Fibroblast of the conjunctiva (primary cell): Measurements from ENCODE around the gene RPGRIP1L.

ENCODE experiments used
- DNase-seq: peaks from one replicate; pipeline ENCODE4 v3.0.0-alpha.2; 2010; ENCODE audit warnings: low read depth

The RPGRIP1L gene

DNA sequence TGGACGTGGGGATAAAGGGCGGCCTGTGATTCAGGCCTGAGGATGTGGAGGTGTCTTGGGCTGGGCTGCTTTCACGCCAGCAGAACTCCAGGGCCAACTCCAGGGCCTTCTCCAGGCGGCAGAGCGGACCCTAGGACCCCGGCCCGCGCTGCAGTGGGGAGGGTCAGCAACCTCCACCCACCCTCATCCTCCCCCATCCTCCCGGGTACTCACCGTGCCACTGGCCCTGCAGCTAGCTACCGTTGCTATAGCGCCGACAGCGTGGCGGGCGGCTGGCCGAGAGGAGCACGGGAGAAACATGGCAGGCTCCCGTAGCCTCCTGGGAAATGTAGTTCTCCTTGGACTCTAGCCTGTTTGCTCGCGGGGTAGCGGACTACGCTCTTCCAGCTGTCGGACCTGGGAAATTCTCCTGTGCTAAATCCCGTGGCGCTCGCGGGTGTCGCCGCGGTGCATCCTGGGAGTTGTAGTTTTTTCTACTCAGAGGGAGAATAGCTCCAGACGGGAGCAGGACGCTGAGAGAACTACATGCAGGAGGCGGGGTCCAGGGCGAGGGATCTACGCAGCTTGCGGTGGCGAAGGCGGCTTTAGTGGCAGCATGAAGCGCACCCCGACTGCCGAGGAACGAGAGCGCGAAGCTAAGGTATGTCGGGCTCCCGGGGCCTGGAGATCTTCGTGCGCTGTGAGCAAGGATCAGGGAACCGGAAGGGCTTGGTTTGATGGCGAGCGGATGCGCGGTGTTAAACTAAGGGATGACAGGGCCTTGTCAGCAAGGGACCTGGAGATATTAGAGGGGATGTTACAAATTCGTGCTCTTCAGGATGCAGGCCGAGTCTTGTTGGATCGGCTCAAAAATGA, at the start of gene RPGRIP1L, which contains the start of gene FTO:
Gene RPGRIP1L (minus strand): TSS at position 270 of the 855 bp plus-strand sequence. CDS start 3,136 bp downstream, outside the sequence.
Gene FTO (plus strand): TSS at position 567 of the 855 bp plus-strand sequence.
- peak; percentile 99 for DNase-seq

- DNase-seq = no peak
Measured at GRCh38 chr16:53753431-53753830, 49.8 kb upstream of the RPGRIP1L start.

- no peak for DNase-seq
Measured at GRCh38 chr16:53752560-53752959, 48.9 kb upstream of the RPGRIP1L start.

GRCh38 chr16:53745753-53746266, 42.2 kb upstream of the RPGRIP1L start:
- DNase-seq = no peak

DNA sequence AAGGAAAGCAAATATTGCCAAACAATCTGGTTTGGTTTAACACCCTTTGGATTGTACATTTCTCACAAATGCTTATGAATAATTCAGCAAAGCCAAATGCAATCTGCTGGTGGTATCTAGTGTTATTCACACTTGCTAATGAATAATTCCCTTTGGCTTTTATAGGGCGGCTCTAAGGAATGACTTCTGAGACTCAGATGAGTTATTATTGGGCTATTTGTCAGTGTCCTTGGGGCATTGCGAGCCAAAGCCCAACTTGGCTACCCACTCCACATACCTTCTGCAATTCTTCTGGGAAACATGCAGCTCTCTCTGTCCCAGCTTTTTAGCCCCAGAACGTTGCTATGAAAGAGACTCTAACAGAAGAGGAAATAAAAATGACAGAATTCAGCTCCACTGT, 41.4 kb upstream of the RPGRIP1L start:
- DNase-seq = peak; percentile 30

DNA sequence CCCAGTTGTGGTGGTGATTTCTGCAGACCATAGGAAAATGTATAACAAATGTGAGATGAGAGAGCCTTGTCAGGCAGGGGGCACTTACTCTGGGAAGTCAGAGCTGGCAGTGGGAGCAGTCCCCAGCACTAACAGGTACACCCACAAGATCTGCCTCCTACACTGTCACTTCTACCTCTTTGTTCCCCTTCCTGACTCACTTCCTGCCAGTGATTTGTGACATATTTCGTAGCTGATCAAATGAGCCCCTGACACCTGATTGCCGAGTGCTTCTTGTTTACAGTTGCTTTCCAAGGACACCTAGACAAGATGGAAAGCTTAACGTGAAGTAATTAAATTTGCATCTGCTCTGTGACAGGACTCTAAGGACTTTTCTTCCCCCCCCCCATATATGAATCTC, 40.8 kb upstream of the RPGRIP1L start:
- no peak for DNase-seq

DNA sequence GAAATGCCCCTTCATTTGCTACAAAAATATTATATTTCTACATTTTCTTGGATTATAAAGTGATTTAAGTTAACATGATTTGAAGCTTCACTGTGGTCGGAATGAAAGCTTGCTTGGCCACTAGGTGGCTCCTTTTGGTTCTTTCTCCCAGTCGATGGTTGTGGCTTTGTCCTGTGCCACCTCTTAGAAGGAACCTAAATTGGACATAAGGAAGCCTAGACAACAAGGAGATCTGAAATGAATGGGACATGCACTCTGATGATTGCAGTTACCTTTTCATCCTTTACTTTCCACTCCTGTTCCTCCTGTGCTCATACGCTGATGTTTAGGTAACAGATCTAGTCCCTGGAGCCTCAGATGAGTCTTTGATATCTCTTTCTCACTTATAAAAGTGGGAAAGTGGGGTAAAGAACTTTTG, 39.5 kb upstream of the RPGRIP1L start:
- no peak for DNase-seq

DNA sequence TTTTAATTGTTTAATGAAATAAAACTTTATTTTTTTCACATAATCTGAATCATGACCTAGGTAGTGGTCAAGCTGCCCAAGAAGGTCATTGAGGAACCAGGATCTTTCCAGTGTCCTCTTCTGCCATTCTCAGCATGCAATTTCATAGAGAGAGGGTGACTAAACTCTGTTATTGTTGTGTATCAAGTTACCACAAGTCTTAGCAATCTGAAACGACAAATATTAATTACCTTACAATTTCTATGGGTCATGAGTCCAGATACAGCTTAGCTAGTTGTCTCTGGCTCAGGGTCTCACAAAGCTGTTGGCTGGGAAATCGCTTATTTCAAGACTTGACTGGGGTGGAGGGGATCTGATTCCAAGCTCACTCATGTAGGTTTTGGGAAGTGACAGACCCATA, 37.9 kb upstream of the RPGRIP1L start:
- DNase-seq = no peak

GRCh38 chr16:53740933-53741531, 37.4 kb upstream of the RPGRIP1L start:
- DNase-seq = no peak

GRCh38 chr16:53740476-53740875, 36.8 kb upstream of the RPGRIP1L start:
- DNase-seq = no peak

DNA sequence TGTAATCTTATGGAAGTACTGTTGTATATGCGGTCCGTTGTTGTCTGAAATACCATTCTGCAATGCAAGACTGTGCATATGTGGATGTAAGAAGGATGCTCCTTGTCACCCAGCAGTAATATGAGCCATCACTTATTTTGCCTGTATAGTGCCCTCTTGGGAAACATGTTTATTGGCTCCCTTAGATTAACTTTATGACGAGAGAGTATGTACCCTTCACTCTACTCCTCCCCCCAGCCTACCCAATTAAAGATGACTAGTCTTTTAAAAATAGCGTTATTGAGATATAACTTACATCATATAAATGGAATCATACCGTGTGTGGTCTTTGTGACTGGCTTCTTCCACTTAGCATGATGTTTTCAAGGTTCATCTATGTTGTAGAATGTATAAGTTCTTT, 33.9 kb upstream of the RPGRIP1L start:
- DNase-seq = no peak

DNA sequence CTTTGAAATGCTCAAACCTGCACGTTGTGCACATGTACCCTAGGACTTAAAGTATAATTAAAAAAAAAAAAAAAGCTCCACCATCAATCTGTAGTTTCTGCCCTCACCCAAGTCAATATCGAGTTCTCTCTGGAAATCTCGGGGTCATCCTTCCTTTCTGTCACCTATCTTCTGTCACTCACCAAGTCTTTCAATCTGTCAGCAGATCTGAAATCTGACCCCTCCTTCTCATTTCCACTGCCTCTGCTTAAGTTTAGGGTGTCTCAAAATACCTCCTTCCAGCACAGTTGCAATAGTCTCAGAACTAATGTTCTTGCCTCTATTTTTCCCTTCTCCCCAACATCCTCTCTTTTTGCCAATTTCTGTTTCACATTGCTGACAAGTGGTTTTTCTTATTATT, 32.6 kb upstream of the RPGRIP1L start:
- DNase-seq = no peak

GRCh38 chr16:53734908-53735307, 31.2 kb upstream of the RPGRIP1L start:
- DNase-seq = no peak

DNA sequence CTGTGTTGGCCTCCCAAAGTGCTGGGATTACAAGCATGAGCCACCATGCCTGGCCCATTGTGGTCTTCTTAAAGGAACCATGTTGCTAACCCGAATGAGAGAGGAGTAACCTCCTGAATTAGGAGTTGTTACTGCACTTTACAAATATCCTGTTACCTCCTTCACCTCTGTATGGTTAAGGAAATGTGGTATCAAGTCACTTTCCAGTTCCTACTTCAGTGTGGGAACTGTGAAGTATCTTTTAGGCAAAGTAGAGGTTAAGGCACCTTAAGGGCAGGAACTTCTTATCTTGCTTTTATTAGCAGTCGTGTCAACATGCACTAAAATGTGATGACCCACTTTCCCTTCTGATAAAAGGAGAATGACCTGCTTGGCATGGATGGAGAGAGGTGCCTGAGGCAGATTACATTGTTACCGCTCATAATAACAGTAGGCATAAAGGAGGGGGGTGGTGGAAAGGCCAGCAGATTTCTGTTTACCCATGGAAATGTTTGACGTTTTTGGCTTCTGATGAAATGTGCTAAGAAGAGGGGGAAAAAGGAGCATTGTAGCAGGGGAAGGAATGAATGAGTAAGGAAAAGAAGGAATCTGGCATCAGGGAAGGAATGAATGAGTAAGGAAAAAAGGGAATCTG, 28.8 kb upstream of the RPGRIP1L start:
- no peak for DNase-seq

GRCh38 chr16:53730693-53731092, 27.0 kb upstream of the RPGRIP1L start:
- DNase-seq = no peak

- no peak for DNase-seq
Measured at GRCh38 chr16:53726625-53727024, 23.0 kb upstream of the RPGRIP1L start.

DNA sequence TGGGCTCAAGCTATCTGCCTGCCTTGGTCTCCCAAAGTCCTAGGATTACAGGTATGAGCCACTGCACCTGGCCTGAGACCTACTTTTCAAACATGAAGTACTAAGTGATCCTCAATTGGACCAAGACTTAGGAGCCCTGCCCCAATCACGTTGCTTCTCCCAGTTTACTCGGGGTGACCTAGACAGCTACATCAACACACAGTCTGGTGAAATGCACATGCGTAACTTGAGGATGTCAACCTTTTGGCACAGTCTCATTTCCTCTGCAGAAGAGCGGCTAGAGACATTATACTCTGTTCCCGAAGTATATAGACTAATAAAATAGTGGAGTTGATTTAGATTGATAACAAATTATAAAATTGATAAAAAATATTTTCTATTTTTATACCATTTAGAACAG, 17.4 kb upstream of the RPGRIP1L start:
- no peak for DNase-seq

DNA sequence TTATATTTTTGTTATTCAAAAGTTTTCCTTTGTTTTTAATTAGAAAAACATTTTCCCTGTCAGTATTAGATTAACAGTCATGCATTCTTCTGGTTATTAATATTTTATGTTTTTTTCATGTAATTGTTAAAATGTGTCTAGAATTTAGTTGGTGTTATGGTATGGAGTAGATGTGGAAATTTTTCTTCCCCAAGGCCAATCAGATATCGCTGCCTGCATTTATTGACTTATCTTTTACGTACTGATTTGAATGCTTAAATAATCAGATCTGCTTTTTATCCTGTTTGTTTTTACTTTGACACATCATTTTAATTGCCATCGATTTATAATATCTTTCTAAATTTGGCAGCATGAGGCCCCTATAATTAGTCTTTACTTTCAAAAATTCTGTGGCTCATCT, 13.9 kb upstream of the RPGRIP1L start:
- DNase-seq = no peak

DNA sequence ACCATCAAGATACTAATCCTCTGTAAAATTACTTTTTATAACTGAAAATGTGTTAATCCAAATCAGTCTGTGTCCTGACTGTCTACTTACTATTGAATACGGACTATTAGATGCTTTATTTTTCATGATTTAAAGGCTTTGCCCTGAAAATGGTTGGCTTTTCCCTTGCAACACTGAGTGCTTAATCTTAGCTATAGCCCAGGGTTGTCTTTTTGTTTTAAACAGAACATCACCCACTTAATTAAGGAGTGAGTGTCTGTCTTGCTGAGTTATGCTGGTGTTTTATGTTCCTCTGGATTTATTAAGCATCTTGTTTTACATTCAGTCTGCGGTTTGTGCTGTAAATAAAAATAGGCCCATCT, 11.3 kb upstream of the RPGRIP1L start:
- no peak for DNase-seq

GRCh38 chr16:53714205-53715022, 10.8 kb upstream of the RPGRIP1L start:
- peak; percentile 58 for DNase-seq

DNA sequence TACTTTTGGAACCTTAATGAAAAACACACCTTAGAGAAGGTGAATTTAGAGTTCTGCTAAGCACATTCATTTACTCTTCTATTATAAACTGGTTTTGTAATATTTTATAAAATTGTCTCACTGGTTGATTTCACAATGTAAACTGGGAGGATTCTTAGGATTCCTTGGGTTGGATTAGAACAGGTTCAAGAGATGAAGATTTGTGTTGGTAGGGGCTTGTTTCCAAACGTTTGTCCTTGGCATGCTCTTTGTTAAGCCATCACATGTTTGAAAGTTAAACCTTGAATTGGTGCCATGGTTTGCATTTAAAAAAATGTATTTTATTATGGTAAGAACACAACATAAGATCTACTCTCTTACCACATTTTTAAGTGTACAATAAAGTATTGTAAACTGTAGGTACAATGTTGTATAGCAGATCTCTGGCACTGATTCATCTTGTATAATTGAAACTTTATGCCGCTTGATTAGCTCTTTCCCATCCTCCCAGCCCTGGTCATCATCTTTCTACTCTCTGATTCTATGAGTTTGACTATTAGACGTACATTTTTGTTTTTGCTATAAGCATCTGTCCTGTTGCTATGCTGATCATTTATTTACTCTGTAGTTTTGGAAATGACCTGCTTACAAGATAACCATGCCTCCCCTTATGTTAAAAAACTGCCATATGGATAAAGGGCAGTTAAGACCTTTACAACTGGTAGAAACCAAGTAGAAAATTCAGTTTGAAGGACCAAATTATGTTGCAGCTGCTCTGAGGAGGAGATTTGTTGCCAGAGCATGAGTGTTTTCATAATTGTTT, 9.9 kb upstream of the RPGRIP1L start:
- peak; percentile 59 for DNase-seq
